Measurements from ENCODE around the gene ANKRD34A.
"Not testable (repeated sequence)": the region's sequence is repeated elsewhere in the genome, so short reads cannot be mapped to it uniquely, and the experiment has no call there.

The ANKRD34A gene

GRCh38 chr1:145952903-145953302, 11.5 kb downstream of the ANKRD34A start:
- no peak for DNase-seq (ENCODE audit: low read depth, low spot score)
- no peak overlapping the region for H3K27ac ChIP-seq

DNA sequence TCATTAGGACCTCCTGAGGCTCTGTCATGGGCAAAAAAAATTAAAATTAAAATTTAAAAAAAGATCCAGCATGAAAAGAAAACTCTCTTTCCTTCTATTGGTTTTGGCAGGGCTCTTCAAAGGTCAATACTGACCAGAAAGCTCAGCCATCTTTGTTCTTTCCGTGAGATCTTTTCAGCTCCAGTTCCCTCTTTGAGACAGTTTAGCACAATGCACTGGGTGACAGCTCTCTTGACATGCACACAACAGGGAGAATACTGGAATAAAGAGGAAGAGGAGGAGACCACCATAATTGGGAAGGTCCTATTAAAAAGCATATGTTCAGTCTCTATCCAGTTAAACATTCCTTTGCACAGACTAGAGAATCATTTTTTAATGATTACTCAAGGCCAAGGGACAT, 12.8 kb downstream of the ANKRD34A start:
- H3K27ac ChIP-seq: no peak overlapping the region

DNA sequence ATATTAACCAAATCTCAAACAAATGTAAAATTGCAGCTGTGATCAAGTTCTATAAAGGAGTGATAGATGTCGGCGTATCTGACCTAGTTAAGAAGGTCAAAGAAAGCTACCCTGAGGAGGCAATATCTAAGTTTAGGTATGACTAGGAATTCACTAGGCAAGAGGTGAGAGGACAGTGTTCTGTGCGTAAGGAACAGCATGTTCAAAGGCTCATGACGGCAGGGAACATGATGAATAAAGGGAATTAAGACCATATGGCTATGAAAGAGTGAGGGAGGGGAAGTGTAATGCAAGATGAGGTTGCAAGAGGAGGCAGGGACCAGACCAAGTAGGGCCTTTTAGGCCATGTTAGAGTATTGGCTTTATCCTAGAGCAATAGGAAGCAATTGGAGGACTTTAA, 15.2 kb downstream of the ANKRD34A start:
- DNase-seq (ENCODE audit: low read depth, low spot score): no peak
- no peak overlapping the region for H3K27ac ChIP-seq

More for the DNA sequence above, 12.8 kb downstream of the ANKRD34A start:
- no peak for DNase-seq (ENCODE audit: low read depth, low spot score)

DNA sequence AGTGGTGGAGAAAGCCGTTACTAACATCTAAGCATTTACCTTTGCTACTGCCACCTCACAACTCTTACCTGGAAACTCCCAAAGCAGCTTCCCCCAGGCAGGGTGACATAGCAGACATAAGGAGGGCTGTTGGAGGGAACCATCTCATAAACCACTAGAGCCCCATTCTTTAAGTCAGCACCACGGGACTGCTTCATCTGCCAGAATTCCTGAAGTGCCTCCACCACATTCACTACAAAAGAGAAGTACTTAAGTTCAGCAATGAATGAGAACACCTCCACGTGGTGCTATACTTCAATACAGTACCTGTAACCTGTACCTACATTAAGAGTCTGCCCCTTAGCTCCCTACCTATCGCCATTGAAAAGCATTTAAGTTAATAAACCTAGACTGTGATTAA, 16.8 kb downstream of the ANKRD34A start:
- H3K27ac ChIP-seq: no peak overlapping the region
- no peak for DNase-seq (ENCODE audit: low read depth, low spot score)

DNA sequence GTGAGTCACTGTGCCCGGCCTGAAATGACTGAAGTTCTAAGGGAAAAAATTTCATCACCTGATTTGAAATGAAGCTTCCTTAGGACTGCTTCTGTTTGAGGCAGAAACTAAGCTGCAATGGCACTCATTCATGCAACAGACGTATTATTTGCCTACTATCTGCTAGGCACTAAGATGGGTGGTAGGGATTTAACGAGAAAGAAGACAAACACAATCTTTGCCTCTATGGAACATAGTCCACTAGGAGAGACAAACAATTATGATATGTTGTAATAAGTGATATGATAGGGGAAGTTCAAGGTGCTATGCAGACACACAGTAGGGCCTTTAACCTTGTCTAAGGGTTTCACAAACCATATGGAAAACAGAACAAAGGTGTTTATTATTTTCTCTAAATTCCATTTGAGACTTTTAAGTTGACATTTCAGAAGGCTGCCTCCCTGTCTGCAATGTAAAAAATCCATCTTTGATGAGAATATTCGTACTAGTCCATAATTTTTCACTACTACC, 17.8 kb downstream of the ANKRD34A start:
- no peak for DNase-seq (ENCODE audit: low read depth, low spot score)
- no peak overlapping the region for H3K27ac ChIP-seq

DNA sequence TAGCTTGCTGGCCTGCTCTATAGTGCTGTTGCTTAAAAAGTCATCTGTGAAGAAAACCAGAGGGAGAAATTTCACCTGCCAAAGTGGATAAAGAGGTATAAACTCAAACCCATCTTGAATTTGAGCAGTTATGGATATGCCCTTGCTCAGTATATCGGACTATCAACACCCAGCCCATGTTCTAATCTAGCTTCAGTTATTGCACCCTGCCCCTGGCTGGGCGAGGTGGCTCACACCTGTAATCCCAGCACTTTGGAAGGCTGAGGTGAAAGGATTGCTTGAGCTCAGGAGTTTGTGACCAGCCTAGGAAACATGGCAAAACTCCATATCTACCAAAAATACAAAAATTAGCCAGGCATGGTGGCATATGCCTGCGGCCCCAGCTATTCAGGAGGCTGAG, 19.8 kb downstream of the ANKRD34A start:
- no peak for DNase-seq (ENCODE audit: low read depth, low spot score)
- H3K27ac ChIP-seq: no peak overlapping the region

DNA sequence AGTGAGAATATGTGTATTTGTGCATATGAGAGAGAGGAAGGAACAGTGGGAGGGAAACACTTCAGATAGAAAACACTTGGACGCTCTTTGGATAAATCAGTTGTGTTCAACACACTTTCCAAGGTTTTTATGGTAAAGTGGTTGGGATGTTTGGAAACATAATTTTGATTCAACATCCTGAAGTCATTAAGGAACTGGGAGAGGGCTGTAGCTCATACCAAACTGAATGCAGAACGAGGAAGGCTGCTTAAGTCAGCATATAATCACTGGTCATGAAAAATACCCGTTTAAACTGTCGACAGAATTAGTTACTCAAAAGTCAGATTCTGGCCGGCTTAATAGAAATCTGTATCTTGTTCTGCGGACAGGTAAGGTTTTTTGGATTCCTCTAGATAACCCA, 21.5 kb downstream of the ANKRD34A start:
- H3K27ac ChIP-seq: no peak overlapping the region
- DNase-seq (ENCODE audit: low read depth, low spot score): no peak

GRCh38 chr1:145942405-145942804, 22.0 kb downstream of the ANKRD34A start:
- DNase-seq (ENCODE audit: low read depth, low spot score): no peak
- H3K27ac ChIP-seq: no peak overlapping the region

DNA sequence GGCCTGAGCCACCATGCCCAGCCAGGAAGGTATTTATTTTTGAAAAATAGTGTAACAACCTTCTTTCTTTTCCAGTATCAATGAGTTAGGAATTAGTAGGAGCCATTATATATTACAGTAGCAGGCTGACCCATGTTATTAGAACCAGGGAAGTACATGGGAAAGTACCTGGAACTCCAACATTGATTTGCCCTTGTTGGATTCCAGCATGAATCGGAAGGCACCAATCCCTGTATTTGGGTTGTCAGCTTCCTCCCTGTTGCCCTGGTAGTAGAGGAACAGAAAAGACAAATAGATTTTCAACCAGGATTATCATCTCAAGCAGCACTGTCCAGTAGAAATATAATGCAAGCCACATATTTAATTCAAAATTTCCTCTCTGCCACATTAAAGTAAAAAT, 26.9 kb downstream of the ANKRD34A start:
- DNase-seq (ENCODE audit: low read depth, low spot score): no peak
- no peak overlapping the region for H3K27ac ChIP-seq

DNA sequence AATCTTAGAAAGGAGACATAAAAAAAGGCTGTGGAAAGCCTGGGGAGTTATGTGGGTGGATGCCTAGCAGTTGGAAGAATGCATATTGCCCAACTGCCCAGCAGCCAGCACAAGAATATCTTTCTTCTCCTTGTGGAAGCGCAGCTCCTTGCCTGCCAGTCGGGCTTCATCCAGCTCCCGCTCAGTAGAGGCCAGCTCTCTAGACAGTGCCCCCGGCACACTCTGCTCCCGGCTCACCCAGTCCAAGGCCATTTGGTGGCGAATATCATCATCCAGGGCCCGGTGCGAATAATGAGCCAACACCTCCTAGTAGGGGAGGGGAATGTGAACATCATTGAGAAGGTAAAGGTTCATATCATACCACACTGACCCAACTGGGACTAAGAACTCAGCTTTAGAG, 28.1 kb downstream of the ANKRD34A start:
- no peak for DNase-seq (ENCODE audit: low read depth, low spot score)
- H3K27ac ChIP-seq: no peak overlapping the region

- DNase-seq (ENCODE audit: low read depth, low spot score): no peak
- no peak overlapping the region for H3K27ac ChIP-seq
Observed at GRCh38 chr1:145935708-145936107, 28.7 kb downstream of the ANKRD34A start.

DNA sequence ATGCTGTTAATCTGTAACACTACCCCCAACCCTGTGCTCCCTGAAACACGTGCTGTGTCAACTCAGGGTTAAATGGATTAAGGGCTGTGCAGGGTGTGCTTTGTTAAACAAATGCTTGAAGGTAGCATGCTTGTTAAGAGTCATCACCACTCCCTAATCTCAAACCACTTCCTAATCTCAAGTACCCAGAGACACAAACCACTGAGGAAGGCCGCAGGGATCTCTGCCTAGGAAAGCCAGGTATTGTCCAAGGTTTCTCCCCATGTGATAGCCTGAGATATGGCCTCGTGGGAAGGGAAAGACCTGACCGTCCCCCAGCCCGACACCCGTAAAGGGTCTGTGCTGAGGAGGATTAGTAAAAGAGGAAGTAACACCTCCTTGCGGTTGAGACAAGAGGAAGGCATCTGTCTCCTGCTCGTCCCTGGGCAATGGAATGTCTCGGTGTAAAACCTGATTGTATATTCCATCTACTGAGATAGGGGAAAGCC, 31.8 kb downstream of the ANKRD34A start:
- not testable (repeated sequence) for H3K27ac ChIP-seq

DNA sequence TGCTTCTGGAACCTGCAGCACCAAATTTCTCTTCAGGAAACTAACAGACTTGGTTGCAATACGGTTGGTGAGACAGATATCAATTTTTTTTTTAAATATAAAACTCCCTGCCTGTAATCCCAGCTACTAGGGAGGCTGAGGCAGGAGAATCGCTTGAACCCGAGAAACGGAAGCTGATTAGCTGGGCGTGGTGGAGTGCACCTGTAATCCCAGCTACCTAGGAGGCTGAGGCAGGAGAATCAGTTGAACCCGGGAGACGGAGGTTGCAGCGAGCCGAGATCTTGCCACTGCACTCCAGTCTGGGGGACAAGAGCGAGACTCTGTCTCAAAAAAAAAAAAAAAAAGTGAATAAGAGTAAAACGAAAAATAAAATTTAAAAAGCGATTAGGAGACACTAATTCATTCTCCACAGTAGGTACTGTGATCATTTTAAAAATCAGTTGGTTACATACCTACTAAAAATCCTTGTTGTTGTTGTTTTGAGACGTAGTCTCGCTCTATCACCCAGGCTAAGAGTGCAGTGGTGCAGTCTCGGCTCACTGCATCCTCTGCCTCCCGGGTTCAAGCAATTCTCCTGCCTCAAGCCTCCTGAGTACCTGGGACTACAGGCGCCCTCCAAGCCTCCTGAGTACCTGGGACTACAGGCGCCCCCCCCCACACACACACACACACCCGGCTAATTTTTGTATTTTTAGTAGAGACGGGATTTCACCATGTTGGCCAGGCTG, 36.3 kb downstream of the ANKRD34A start:
- DNase-seq (ENCODE audit: low read depth, low spot score): no peak
- H3K27ac ChIP-seq: peak overlapping the region; percentile 78

More for the DNA sequence above, 31.8 kb downstream of the ANKRD34A start:
- not testable (repeated sequence) for DNase-seq (ENCODE audit: low read depth, low spot score)

- H3K27ac ChIP-seq: peak within 1 kb of the TSS; percentile 78
- peak; percentile 92 for DNase-seq (ENCODE audit: low read depth, low spot score)
Observed at GRCh38 chr1:145927063-145927886, 37.1 kb downstream of the ANKRD34A start, which contains the start of gene RBM8A. Gene RBM8A (minus strand): TSS chr1:145927484. CDS start chr1:145927426, 58 bp downstream.

- no peak for DNase-seq (ENCODE audit: low read depth, low spot score)
- H3K27ac ChIP-seq: peak overlapping the region; percentile 78
Observed at GRCh38 chr1:145926686-145927062, 37.7 kb downstream of the ANKRD34A start.

DNA sequence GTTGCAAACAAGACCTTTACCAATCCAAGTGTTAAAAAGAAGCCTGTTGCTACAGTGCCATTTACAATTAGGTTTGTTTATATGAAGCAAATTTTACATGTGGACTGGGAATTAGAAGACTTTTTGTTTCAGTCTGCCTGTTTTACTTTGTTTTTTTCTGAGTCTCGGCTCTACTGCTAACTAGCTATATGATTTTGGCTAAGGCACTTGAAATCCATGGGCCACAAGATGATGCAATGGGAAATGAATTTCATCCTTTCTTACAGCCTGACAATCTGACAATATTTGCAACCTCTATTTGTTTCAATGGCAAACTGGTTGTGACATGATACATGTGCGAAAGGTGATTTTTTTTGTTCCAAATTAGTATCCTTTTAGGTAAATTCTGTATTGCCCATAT, 42.1 kb downstream of the ANKRD34A start:
- H3K27ac ChIP-seq: peak overlapping the region; percentile 18
- DNase-seq (ENCODE audit: low read depth, low spot score): no peak

DNA sequence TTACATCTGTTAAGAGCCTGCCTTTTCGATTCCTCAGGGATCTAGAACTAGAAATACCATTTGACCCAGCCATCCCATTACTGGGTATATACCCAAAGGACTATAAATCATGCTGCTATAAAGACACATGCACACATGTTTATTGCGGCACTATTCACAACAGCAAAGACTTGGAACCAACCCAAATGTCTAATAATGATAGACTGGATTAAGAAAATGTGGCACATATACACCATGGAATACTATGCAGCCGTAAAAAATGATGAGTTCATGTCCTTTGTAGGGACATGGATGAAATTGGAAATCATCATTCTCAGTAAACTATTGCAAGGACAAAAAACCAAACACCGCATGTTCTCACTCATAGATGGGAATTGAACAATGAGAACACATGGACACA, 44.1 kb downstream of the ANKRD34A start:
- H3K27ac ChIP-seq; DNase-seq (ENCODE audit: low read depth, low spot score): not testable (repeated sequence)

GRCh38 chr1:145918992-145919939, 45.1 kb downstream of the ANKRD34A start:
- peak overlapping the region; percentile 82 for H3K27ac ChIP-seq
- no peak for DNase-seq (ENCODE audit: low read depth, low spot score)

GRCh38 chr1:145918144-145918991, 46.0 kb downstream of the ANKRD34A start, which contains the start of gene PEX11B:
Gene PEX11B (minus strand): TSS chr1:145918717. CDS start chr1:145918688, 29 bp downstream.
- DNase-seq (ENCODE audit: low read depth, low spot score): peak; percentile 65
- peak within 1 kb of the TSS; percentile 82 for H3K27ac ChIP-seq
